SK-N-SH (cell line): ENCODE results near the gene LAMA4. TPM values are rescaled to one million over a fixed set of nuclear protein-coding genes. Genes with fewer than 3 reads are reported as not detected.

Source experiments
- CTCF ChIA-PET: fragments of 300-600, 350-600 bp; formaldehyde crosslinking; extraction: SDS; loops from one replicate; lab custom pipeline; 2021; lab: Yijun Ruan, JAX
- POLR2A ChIA-PET: fragments of 350-600 bp; sonication (Branson Sonifier 250); formaldehyde crosslinking; extraction: SDS; loops from one replicate; lab custom pipeline; 2020; ENCODE audit warnings: antibody characterized with exemption, inconsistent platforms; lab: Yijun Ruan, JAX
- DNase-seq: peaks from one replicate; pipeline ENCODE4 v3.0.0; 2012
- H2AFZ ChIP-seq: fragments of 200-600 bp; sonication (generic); 2 replicates; pipeline ENCODE4 v1.8.1; 2016; ENCODE audit warnings: antibody characterized with exemption, mild to moderate bottlenecking, low read depth
- H3F3A ChIP-seq: fragments of 200-600 bp; sonication (generic); replicated peaks from 2 replicates; pipeline ENCODE3; 2016; ENCODE audit warnings: antibody characterized with exemption, mild to moderate bottlenecking; ENCODE audit not compliant: insufficient read depth
- H3K27ac ChIP-seq, 2 experiments: fragments of 200-500 bp in 1 of 2; fragments of 200-600 bp in 1 of 2; sonication (Bioruptor generic) in 1 of 2; sonication (generic), shearing (Covaris generic) in 1 of 2; 2 replicates each; pipeline versions ENCODE4 v1.5.1 to v1.6.1; 2014 to 2016; ENCODE audit warnings: low read depth in 2 of 2, inconsistent platforms in 1 of 2, low read length in 1 of 2, mild to moderate bottlenecking in 1 of 2, mixed read lengths in 1 of 2
- H3K27me3 ChIP-seq: fragments of 200-600 bp; sonication (generic), shearing (Covaris generic); 2 replicates; pipeline ENCODE4 v1.6.1; 2016; ENCODE audit warnings: mixed run types; ENCODE audit not compliant: insufficient read depth
- H3K36me3 ChIP-seq, 2 experiments: fragments of 200-500 bp in 1 of 2; fragments of 200-600 bp in 1 of 2; sonication (Bioruptor generic) in 1 of 2; sonication (generic) in 1 of 2; replicated peaks in 1 of 2; 2 replicates each; pipeline versions ENCODE3 to v1.5.1; 2014 to 2016; ENCODE audit warnings: low read length in 1 of 2, mild to moderate bottlenecking in 1 of 2; ENCODE audit not compliant: insufficient read depth in 2 of 2, control insufficient read depth in 1 of 2
- H3K4me1 ChIP-seq, 2 experiments: fragments of 200-500 bp in 1 of 2; fragments of 200-600 bp in 1 of 2; sonication (Bioruptor generic) in 1 of 2; sonication (generic), shearing (Covaris generic) in 1 of 2; 2 replicates each; pipeline versions ENCODE4 v1.5.1 to v1.6.1; 2014 to 2016; ENCODE audit warnings: low read depth in 1 of 2, low read length in 1 of 2, mixed run types in 1 of 2; ENCODE audit not compliant: insufficient read depth in 2 of 2, control insufficient read depth in 1 of 2
- H3K4me2 ChIP-seq: fragments of 200-600 bp; sonication (generic), shearing (Covaris generic); 2 replicates; pipeline ENCODE4 v1.6.1; 2017; ENCODE audit warnings: mixed run types
- H3K4me3 ChIP-seq, 2 experiments: fragments of 200-500 bp in 1 of 2; fragments of 200-600 bp in 1 of 2; sonication (Bioruptor generic) in 1 of 2; sonication (generic), shearing (Covaris generic) in 1 of 2; 2 replicates each; pipeline versions ENCODE4 v1.5.1 to v1.8.1; 2014 to 2016; ENCODE audit warnings: low read depth in 2 of 2, inconsistent platforms in 1 of 2, low read length in 1 of 2, mild to moderate bottlenecking in 1 of 2, mixed read lengths in 1 of 2, moderate library complexity in 1 of 2
- H3K79me2 ChIP-seq: fragments of 200-600 bp; sonication (generic); 2 replicates; pipeline ENCODE4 v1.8.1; 2017; ENCODE audit warnings: mild to moderate bottlenecking; ENCODE audit not compliant: insufficient read depth
- H3K9ac ChIP-seq: fragments of 200-600 bp; sonication (generic); 2 replicates; pipeline ENCODE4 v1.6.1; 2017; ENCODE audit warnings: mixed run types
- H3K9me2 ChIP-seq: fragments of 200-600 bp; sonication (generic); 2 replicates; pipeline ENCODE4 v1.6.1; 2017; ENCODE audit warnings: mixed run types
- H3K9me3 ChIP-seq: fragments of 200-600 bp; sonication (generic); 2 replicates; pipeline ENCODE4 v1.6.1; 2017; ENCODE audit warnings: mixed run types, mild to moderate bottlenecking, moderate library complexity
- H4K20me1 ChIP-seq: fragments of 200-600 bp; sonication (generic); 2 replicates; pipeline ENCODE4 v1.6.1; 2017; ENCODE audit warnings: mild to moderate bottlenecking, mixed run types; ENCODE audit not compliant: insufficient read depth
- FOSL2 ChIP-seq: IDR thresholded peaks from 2 replicates; pipeline ENCODE4 v1.4.0; 2012; ENCODE audit warnings: low read depth, mild to moderate bottlenecking, moderate library complexity, borderline replicate concordance
- GABPA ChIP-seq: IDR thresholded peaks from 2 replicates; pipeline ENCODE4 v1.4.0; 2012; ENCODE audit warnings: low read depth, mild to moderate bottlenecking
- GATA2 ChIP-seq: sonication (generic); formaldehyde crosslinking; IDR thresholded peaks from 2 replicates; pipeline ENCODE4 v1.5.0; 2020; ENCODE audit warnings: mild to moderate bottlenecking, missing genetic modification reagents
- MEF2A ChIP-seq: IDR thresholded peaks from 2 replicates; pipeline ENCODE4 v1.4.0; 2012; ENCODE audit warnings: low read depth, borderline replicate concordance
- MXI1 ChIP-seq: IDR thresholded peaks from 2 replicates; pipeline ENCODE4 v1.6.1; 2012; ENCODE audit warnings: mild to moderate bottlenecking, low read depth, low read length, improper control_type of control experiment
- NRF1 ChIP-seq: IDR thresholded peaks from 2 replicates; pipeline ENCODE4 v1.6.1; 2012; ENCODE audit warnings: low read depth, mild to moderate bottlenecking, low read length
- POLR2AphosphoS5 ChIP-seq: IDR thresholded peaks from 2 replicates; pipeline ENCODE4 v1.6.1; 2012; ENCODE audit warnings: low read depth, low read length
- RAD21 ChIP-seq: IDR thresholded peaks from 2 replicates; pipeline ENCODE4 v1.6.1; 2012; ENCODE audit warnings: mild to moderate bottlenecking, low read length
- RCOR1 ChIP-seq: fragments of 150-350 bp; IDR thresholded peaks from 2 replicates; pipeline ENCODE4 v1.6.1; 2017; ENCODE audit warnings: antibody characterized with exemption, low read length
- RXRA ChIP-seq: IDR thresholded peaks from 2 replicates; pipeline ENCODE4 v1.4.0; 2012; ENCODE audit warnings: low read depth, mild to moderate bottlenecking, borderline replicate concordance
- SMC3 ChIP-seq: IDR thresholded peaks from 2 replicates; pipeline ENCODE4 v1.6.1; 2012; ENCODE audit warnings: low read depth, low read length, improper control_type of control experiment
- YY1 ChIP-seq: IDR thresholded peaks from 2 replicates; pipeline ENCODE4 v1.4.0; 2012; ENCODE audit warnings: low read depth, mild to moderate bottlenecking
- WGBS: methylation state at CpG from one replicate; pipeline ENCODE4 v1.1.6; 2017; ENCODE audit warnings: low lambda C conversion rate; 5-methylcytosine and 5-hydroxymethylcytosine counted together
- polyA plus RNA-seq, 3 experiments: library from polyadenylated mRNA; depleted of rRNA; stranded (reverse); fragments of >200 nt; gene quantifications; 2 replicates each; pipeline ENCODE4 v1.2.3, GENCODE V29; 2012
- TF ChIP-seq, protein P1 (sequence below): IDR thresholded peaks from 2 replicates; pipeline ENCODE4 v1.6.1; 2012; ENCODE audit warnings: mild to moderate bottlenecking, low read depth, low read length, moderate library complexity
- TF ChIP-seq, protein P2 (sequence below): IDR thresholded peaks from 2 replicates; pipeline ENCODE4; 2012

LAMA4 gene
- polyA plus RNA-seq, 1 of the 3 experiments (the other 2 are of a cell fraction): 9.4 TPM

DNA sequence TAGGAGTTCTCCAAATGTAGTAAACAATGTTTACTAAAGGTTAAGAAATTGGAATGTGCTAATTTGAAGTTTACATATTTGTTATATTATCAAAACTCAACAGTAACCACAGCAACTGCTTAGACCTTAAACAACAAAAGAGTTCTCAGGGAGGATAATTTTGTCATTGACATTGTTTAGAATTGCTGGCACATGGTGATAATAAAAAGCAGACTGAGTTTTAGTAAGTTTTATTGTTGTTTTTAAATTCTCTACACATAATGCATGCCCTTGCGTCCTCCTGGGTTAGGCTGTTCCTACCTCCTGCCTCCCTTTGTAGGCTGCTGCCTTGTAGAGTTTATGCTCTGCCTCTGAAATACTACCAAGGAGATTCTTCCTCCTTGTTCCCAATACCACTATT is 28.7 kb downstream of the LAMA4 start:
- Histone ChIP-seq H2AFZ (no peak overlapping the region), H3K4me3 (no peak overlapping the region), H3K27me3 (no peaks in the 10 kb centered on the region), H3K9me3 (no peaks in the 10 kb centered on the region), H4K20me1 (no peaks in the 10 kb centered on the region)
- WGBS: 71% methylated on average over 1 of the region's 1 CpG
- no peak for DNase-seq
- TF ChIP-seq MEF2A (no peak), GATA2 (CRISPR knock-in tag) (no peak), GABPA (no peak), FOSL2 (no peak), RAD21 (no peak), NRF1 (no peak), RCOR1 (no peak), MXI1 (no peak)
- TF ChIP-seq, protein P1, sequence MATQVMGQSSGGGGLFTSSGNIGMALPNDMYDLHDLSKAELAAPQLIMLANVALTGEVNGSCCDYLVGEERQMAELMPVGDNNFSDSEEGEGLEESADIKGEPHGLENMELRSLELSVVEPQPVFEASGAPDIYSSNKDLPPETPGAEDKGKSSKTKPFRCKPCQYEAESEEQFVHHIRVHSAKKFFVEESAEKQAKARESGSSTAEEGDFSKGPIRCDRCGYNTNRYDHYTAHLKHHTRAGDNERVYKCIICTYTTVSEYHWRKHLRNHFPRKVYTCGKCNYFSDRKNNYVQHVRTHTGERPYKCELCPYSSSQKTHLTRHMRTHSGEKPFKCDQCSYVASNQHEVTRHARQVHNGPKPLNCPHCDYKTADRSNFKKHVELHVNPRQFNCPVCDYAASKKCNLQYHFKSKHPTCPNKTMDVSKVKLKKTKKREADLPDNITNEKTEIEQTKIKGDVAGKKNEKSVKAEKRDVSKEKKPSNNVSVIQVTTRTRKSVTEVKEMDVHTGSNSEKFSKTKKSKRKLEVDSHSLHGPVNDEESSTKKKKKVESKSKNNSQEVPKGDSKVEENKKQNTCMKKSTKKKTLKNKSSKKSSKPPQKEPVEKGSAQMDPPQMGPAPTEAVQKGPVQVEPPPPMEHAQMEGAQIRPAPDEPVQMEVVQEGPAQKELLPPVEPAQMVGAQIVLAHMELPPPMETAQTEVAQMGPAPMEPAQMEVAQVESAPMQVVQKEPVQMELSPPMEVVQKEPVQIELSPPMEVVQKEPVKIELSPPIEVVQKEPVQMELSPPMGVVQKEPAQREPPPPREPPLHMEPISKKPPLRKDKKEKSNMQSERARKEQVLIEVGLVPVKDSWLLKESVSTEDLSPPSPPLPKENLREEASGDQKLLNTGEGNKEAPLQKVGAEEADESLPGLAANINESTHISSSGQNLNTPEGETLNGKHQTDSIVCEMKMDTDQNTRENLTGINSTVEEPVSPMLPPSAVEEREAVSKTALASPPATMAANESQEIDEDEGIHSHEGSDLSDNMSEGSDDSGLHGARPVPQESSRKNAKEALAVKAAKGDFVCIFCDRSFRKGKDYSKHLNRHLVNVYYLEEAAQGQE: no peak
- TF ChIP-seq, protein P2, sequence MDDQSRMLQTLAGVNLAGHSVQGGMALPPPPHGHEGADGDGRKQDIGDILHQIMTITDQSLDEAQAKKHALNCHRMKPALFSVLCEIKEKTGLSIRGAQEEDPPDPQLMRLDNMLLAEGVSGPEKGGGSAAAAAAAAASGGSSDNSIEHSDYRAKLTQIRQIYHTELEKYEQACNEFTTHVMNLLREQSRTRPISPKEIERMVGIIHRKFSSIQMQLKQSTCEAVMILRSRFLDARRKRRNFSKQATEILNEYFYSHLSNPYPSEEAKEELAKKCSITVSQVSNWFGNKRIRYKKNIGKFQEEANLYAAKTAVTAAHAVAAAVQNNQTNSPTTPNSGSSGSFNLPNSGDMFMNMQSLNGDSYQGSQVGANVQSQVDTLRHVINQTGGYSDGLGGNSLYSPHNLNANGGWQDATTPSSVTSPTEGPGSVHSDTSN: no peak
- TF ChIP-seq, all 33 proteins: peak for 0
- Histone ChIP-seq H3K27ac (no peak overlapping the region), H3F3A (peaks cover 25% of the 10 kb centered on the region), H3K4me2 (no peak overlapping the region), H3K9me2 (no peaks in the 10 kb centered on the region), H3K4me1 (peaks cover 11 to 32% of the 10 kb centered on the region in 2 experiments), H3K79me2 (no peaks in the 10 kb centered on the region), H3K9ac (no peak overlapping the region), H3K36me3 (no peaks in the 10 kb centered on the region)
- CTCF ChIA-PET: no interaction called here
- POLR2A ChIA-PET: no interaction called here

DNA sequence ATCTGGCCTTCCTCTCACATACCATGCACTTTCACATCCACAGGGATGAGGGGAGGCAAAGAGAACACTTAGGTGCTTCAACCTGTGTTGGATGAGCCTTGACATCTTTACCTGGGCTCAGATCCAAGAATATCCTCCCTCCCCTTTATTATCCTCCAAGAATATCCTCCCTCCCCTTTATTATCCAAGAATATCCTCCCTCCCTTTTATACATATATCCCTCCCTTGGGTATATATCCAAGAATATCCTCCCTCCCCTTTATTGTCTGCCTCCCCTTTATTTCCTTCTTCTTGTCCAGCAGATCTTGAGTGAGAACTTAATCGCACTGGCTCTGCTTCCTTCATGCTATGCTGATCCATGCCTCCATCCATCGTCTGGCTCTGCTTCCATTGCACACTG is 30.3 kb downstream of the LAMA4 start:
- Histone ChIP-seq H3K9me3 (no peaks in the 10 kb centered on the region), H3K79me2 (no peaks in the 10 kb centered on the region), H3K4me2 (0 out of 2 replicates have a peak overlapping the region, but pooled peaks have one; percentile 16), H3K27ac (peak overlapping the region; percentile 83 to 86; a peak in 3 of 4 replicates), H3F3A (peaks cover 25% of the 10 kb centered on the region), H3K4me1 (peaks cover 11 to 32% of the 10 kb centered on the region in 2 experiments), H3K9ac (no peak overlapping the region), H2AFZ (peak overlapping the region; percentile 12; the same call in 1 of the 2 replicates), H3K36me3 (no peaks in the 10 kb centered on the region), H4K20me1 (no peaks in the 10 kb centered on the region), H3K9me2 (no peaks in the 10 kb centered on the region), H3K4me3 (no peak overlapping the region), H3K27me3 (no peaks in the 10 kb centered on the region)
- WGBS: 96% methylated on average over 2 of the region's 2 CpGs
- ChIA-PET CTCF (no interaction called here), POLR2A (no interaction called here)
- TF ChIP-seq RXRA: no peak
- TF ChIP-seq YY1: no peak
- TF ChIP-seq SMC3: no peak
- no peak for TF ChIP-seq POLR2AphosphoS5
- TF ChIP-seq FOSL2: no peak
- no peak for DNase-seq
